Neuronal stem cell (in vitro differentiated cells): ENCODE results near the gene LCTL.

ENCODE experiments used
- DNase-seq: peaks from one replicate; pipeline ENCODE4 v3.0.0-alpha.2; 2013; ENCODE audit warnings: low spot score
- H2AFZ ChIP-seq: one replicate; pipeline ENCODE4 v1.6.1; 2013; ENCODE audit warnings: mild to moderate bottlenecking, low read length, inconsistent platforms
- H2AK5ac ChIP-seq: 2 replicates; pipeline ENCODE4 v1.6.1; 2013; ENCODE audit warnings: low read depth, mild to moderate bottlenecking, inconsistent platforms, low read length, moderate library complexity, mixed read lengths
- H2BK120ac ChIP-seq: 2 replicates; pipeline ENCODE4 v1.6.1; 2013; ENCODE audit warnings: low read depth, mild to moderate bottlenecking, inconsistent platforms, low read length, moderate library complexity, mixed read lengths
- H2BK12ac ChIP-seq: one replicate; pipeline ENCODE4 v1.6.1; 2013; ENCODE audit warnings: low read length, inconsistent platforms
- H2BK15ac ChIP-seq: 2 replicates; pipeline ENCODE4 v1.6.1; 2013; ENCODE audit warnings: mild to moderate bottlenecking, low read length, inconsistent platforms, mixed read lengths
- H2BK5ac ChIP-seq: one replicate; pipeline ENCODE4 v1.6.1; 2013; ENCODE audit warnings: inconsistent platforms, mild to moderate bottlenecking, low read length, moderate library complexity
- H3K14ac ChIP-seq: one replicate; pipeline ENCODE4 v1.6.1; 2013; ENCODE audit warnings: low read length, inconsistent platforms
- H3K18ac ChIP-seq: 2 replicates; pipeline ENCODE4 v1.6.1; 2013; ENCODE audit warnings: low read length, inconsistent platforms
- H3K23ac ChIP-seq: 2 replicates; pipeline ENCODE4 v1.6.1; 2013; ENCODE audit warnings: low read depth, mild to moderate bottlenecking, mixed read lengths, low read length, inconsistent platforms; ENCODE audit not compliant: poor library complexity
- H3K27ac ChIP-seq: replicated peaks from 3 replicates; pipeline ENCODE4 v1.5.1; 2013; ENCODE audit warnings: low read length, inconsistent platforms
- H3K27me3 ChIP-seq, 3 experiments: 2 replicates each; pipeline ENCODE4 v1.6.1; 2013; ENCODE audit warnings: low read length in 3 of 3, mild to moderate bottlenecking in 2 of 3, inconsistent platforms in 1 of 3, low read depth in 1 of 3, mixed read lengths in 1 of 3, moderate library complexity in 1 of 3; ENCODE audit not compliant: control insufficient read depth in 3 of 3, insufficient read depth in 3 of 3
- H3K36me3 ChIP-seq, 2 donors: replicated peaks in 1 of 2; 2 replicates each; pipeline ENCODE4 v1.6.1; 2013; ENCODE audit warnings: low read length in 2 of 2; ENCODE audit not compliant: control insufficient read depth in 2 of 2, insufficient read depth in 2 of 2
- H3K4ac ChIP-seq: 2 replicates; pipeline ENCODE4 v1.6.1; 2013; ENCODE audit warnings: inconsistent platforms, mild to moderate bottlenecking, low read length, moderate library complexity
- H3K4me1 ChIP-seq, 2 donors: 1 replicate in 1 of 2; 2 replicates in 1 of 2; pipeline ENCODE4 v1.6.1; 2013; ENCODE audit warnings: low read length in 2 of 2, low read depth in 1 of 2; ENCODE audit not compliant: control insufficient read depth in 2 of 2, insufficient read depth in 1 of 2
- H3K4me2 ChIP-seq: one replicate; pipeline ENCODE4 v1.6.1; 2013; ENCODE audit warnings: mild to moderate bottlenecking, low read length, inconsistent platforms; ENCODE audit not compliant: insufficient read depth, poor library complexity, severe bottlenecking
- H3K4me3 ChIP-seq, 2 donors: 2 replicates each; pipeline ENCODE4 v1.5.1; 2013; ENCODE audit warnings: low read length in 2 of 2, mild to moderate bottlenecking in 2 of 2, inconsistent platforms in 1 of 2, moderate library complexity in 1 of 2
- H3K79me1 ChIP-seq: one replicate; pipeline ENCODE4 v1.6.1; 2013; ENCODE audit warnings: low read depth, mild to moderate bottlenecking, inconsistent platforms, low read length, moderate library complexity
- H3K9ac ChIP-seq: one replicate; pipeline ENCODE4 v1.6.1; 2013; ENCODE audit warnings: mild to moderate bottlenecking, low read depth, low read length, inconsistent platforms; ENCODE audit not compliant: poor library complexity
- H3K9me3 ChIP-seq, 2 donors: replicated peaks in 1 of 2; 2 replicates each; pipeline versions ENCODE3 to v1.6.1; 2013; ENCODE audit warnings: low read length in 2 of 2, mild to moderate bottlenecking in 2 of 2, inconsistent platforms in 1 of 2, low read depth in 1 of 2, mixed read lengths in 1 of 2, moderate library complexity in 1 of 2; ENCODE audit not compliant: control insufficient read depth in 2 of 2, insufficient read depth in 1 of 2
- H4K8ac ChIP-seq: one replicate; pipeline ENCODE4 v1.6.1; 2013; ENCODE audit warnings: low read depth, mild to moderate bottlenecking, inconsistent platforms, low read length, moderate library complexity
- H4K91ac ChIP-seq: one replicate; pipeline ENCODE4 v1.6.1; 2013; ENCODE audit warnings: low read length, low read depth, mild to moderate bottlenecking, inconsistent platforms; ENCODE audit not compliant: poor library complexity
- WGBS, 2 donors: extraction: QIAGEN DNeasy Blood & Tissue Kit; methylation state at CpG; one replicate each; pipeline ENCODE4 v1.1.7; 2013; ENCODE audit warnings: missing lambda C conversion rate in 2 of 2, mixed read lengths in 1 of 2; ENCODE audit not compliant: insufficient read length in 2 of 2, insufficient replicate concordance in 1 of 2; ENCODE audit errors: extremely low coverage in 2 of 2; 5-methylcytosine and 5-hydroxymethylcytosine counted together

LCTL gene

DNA sequence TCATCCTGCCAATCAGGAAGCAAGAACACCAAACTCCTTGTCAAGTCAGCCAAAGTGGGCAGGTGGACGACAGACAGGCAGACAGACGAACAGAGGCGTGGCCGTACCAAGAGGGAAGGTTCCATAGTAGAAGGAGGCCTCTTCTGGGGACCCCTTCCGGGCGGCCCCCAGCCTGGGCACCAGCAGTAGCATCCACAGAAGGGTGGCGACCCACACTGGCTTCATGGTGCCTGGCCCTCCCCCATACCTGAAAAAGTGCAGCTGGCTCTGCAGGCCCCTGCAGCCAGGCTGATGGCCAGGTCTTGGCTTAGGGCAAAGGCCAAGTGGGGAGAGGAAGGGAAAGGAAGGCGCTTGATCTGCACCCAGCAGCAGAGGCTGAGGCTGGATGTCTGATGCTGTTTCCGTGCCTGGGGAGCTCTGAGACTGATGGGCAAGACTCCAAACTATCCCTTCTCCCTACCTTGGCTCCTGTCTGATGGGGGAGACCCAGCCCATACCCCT, 607 bp downstream of the LCTL start:
- H3K27ac ChIP-seq: peak overlapping the region; percentile 83
- peak overlapping the region; percentile 31 to 35 for H3K4me3 ChIP-seq

DNA sequence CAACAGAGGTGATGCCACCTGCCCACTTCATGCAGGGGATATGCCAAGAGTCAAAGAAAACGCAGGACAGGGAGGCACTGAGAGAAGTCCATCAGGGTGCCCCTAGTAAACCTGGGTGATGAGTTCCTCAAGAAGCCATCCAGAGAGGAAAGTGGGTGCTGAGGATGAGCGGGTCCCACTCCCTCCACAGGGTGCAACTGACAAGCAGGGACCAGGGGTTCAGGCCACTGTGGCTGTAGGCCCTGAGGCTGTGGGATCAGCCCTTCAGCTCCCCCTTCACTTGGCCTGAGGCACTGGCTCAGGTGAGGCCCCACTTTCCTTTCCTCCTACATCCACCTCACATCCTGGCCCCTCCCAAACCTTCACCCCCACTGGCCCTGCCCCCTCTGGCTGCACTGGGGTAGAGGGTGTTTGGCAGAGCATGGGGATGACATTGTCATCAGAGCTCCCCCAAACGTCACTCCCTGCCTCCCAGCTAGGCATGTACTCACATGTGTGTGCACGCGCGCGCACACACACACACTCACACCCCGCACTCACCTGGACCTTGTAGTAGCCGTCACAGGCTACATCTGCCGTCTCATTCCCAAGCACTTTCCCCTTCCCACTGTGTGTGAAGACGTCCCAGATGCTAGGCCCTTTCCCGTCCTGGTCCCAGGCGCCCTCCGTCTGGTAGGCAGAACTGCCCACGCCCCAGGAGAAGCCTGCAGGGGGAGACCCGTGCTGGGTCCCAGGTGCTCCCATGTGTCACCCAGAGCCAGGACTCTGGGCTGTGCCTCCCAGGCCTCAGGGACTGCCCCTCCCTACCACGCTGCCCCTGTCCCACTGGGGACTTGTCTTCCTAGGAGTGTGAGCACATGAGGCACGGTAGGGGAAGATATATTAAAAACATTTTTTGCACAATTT, 1.4 kb downstream of the LCTL start:
- H3K4me2 ChIP-seq: no peak overlapping the region
- WGBS, 2 donors: no CpG with 5 or more reads among the region's 18 CpGs
- peaks cover 9% of the 10 kb centered on the region for H3K79me1 ChIP-seq
- peaks cover 12 to 25% of the 10 kb centered on the region in 2 donors for H3K4me1 ChIP-seq
- H2BK120ac ChIP-seq: peak overlapping the region; percentile 67
- peaks cover 0 to 9% of the 10 kb centered on the region in 2 donors for H3K36me3 ChIP-seq
- DNase-seq: no peak
- no peaks in the 10 kb centered on the region for H3K27me3 ChIP-seq
- no peak overlapping the region for H2AFZ ChIP-seq
- H2BK5ac ChIP-seq: peak overlapping the region; percentile 61
- H4K8ac ChIP-seq: peak overlapping the region; percentile 97
- H3K14ac ChIP-seq: peak overlapping the region; percentile 90
- H2BK12ac ChIP-seq: peak overlapping the region; percentile 97
- peak overlapping the region; percentile 94 for H2BK15ac ChIP-seq
- H3K27ac ChIP-seq: peak overlapping the region; percentile 52
- peak overlapping the region; percentile 81 for H3K4ac ChIP-seq
- peak overlapping the region; percentile 92 for H3K18ac ChIP-seq
- peak overlapping the region; percentile 63 for H3K9ac ChIP-seq
- peak overlapping the region; percentile 88 for H4K91ac ChIP-seq
- H2AK5ac ChIP-seq: peak overlapping the region; percentile 96
- H3K23ac ChIP-seq: peak overlapping the region; percentile 63
- peak overlapping the region in 1 of 2 donors; percentile 51 for H3K4me3 ChIP-seq
- H3K9me3 ChIP-seq: no peaks in the 10 kb centered on the region

More for the DNA sequence above, 607 bp downstream of the LCTL start:
- Histone ChIP-seq H4K8ac (no peak overlapping the region), H3K27me3 (no peaks in the 10 kb centered on the region), H3K4me1 (peaks cover 12 to 29% of the 10 kb centered on the region in 2 donors), H2BK5ac (peak overlapping the region; percentile 89), H3K18ac (peak overlapping the region; percentile 88), H3K4me2 (peak overlapping the region; percentile 41), H3K23ac (no peak overlapping the region), H2BK120ac (no peak overlapping the region), H3K36me3 (peaks cover 0 to 8% of the 10 kb centered on the region in 2 donors), H3K9ac (peak overlapping the region; percentile 82), H3K14ac (peak overlapping the region; percentile 56), H3K79me1 (peaks cover 9% of the 10 kb centered on the region), H2AFZ (peak overlapping the region; percentile 93), H2AK5ac (peak overlapping the region; percentile 80), H3K4ac (peak overlapping the region; percentile 96), H2BK15ac (peak overlapping the region; percentile 23), H2BK12ac (peak overlapping the region; percentile 93), H3K9me3 (no peaks in the 10 kb centered on the region), H4K91ac (peak overlapping the region; percentile 22)
- no CpG with 5 or more reads among the region's 9 CpGs for WGBS, 2 donors
- DNase-seq: no peak

DNA sequence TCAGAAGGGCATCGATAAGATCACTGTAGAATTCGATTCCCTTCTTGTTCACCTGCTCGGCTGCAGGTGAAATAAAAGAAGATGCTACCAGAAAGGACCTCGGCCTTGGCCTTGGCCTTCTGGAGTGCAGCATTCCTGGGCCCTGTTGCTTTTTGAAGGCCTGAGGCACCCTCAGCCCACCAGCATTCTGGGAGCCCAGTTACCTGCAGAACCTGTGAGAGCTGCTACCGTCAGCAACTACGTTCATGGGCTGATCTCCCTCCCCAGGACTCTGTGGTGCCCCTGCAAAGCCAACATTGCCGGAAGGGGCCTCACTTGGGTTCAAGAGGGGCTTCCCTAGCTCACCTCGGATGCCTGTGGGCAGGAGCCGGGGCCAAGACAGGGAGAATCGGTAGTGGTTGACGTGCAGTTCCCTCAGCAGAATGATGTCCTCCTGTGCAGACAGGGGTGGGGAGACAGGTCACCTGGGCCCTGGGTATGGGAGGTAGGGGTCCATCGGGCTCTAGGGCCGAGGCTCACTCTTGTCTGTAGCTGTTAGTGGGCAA, 2.2 kb downstream of the LCTL start:
- Histone ChIP-seq H3K14ac (no peak overlapping the region), H3K27me3 (no peaks in the 10 kb centered on the region), H3K4ac (no peak overlapping the region), H2BK120ac (no peak overlapping the region), H4K91ac (no peak overlapping the region), H4K8ac (no peak overlapping the region), H3K4me2 (no peak overlapping the region), H3K79me1 (peaks cover 9% of the 10 kb centered on the region), H2BK15ac (peak overlapping the region; percentile 94), H3K9me3 (no peaks in the 10 kb centered on the region), H3K36me3 (peaks cover 0 to 9% of the 10 kb centered on the region in 2 donors), H2AFZ (no peak overlapping the region), H3K23ac (peak overlapping the region; percentile 63), H3K27ac (no peak overlapping the region), H3K4me3 (no peak overlapping the region), H2BK5ac (no peak overlapping the region), H2BK12ac (no peak overlapping the region), H3K18ac (peak overlapping the region; percentile 92), H3K4me1 (peaks cover 12 to 25% of the 10 kb centered on the region in 2 donors), H3K9ac (no peak overlapping the region), H2AK5ac (peak overlapping the region; percentile 96)
- DNase-seq: no peak
- WGBS, 2 donors: no CpG with 5 or more reads among the region's 13 CpGs

DNA sequence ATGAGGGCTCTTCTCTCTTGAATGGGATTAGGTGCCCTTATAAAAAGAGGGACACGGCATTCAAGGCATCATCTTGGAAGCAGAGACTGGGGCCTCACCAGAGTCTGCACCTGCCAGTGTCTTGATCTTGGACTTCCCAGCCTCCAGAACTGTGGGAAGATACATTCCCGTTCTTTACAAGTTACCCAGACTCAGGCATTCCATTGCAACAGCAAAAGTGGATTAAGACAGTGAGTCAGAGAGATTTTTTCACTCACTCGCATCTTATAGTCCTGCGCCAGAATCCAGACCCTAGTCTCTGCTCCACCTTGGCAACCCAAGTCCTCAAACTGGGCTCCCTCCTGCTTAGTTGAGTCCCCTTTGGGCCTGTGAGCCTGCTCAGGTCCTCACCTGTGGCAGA, 2.7 kb downstream of the LCTL start:
- no peak overlapping the region for H3K23ac ChIP-seq
- H3K4me2 ChIP-seq: no peak overlapping the region
- peaks cover 9% of the 10 kb centered on the region for H3K79me1 ChIP-seq
- peaks cover 12 to 25% of the 10 kb centered on the region in 2 donors for H3K4me1 ChIP-seq
- H3K18ac ChIP-seq: no peak overlapping the region
- no peak overlapping the region for H2BK15ac ChIP-seq
- H2BK120ac ChIP-seq: no peak overlapping the region
- no peak overlapping the region for H3K4me3 ChIP-seq
- no peak overlapping the region for H4K8ac ChIP-seq
- no peak overlapping the region for H3K9ac ChIP-seq
- no peak overlapping the region for H3K14ac ChIP-seq
- H3K36me3 ChIP-seq: peaks cover 0 to 9% of the 10 kb centered on the region in 2 donors
- H2AFZ ChIP-seq: no peak overlapping the region
- DNase-seq: no peak
- no peak overlapping the region for H3K4ac ChIP-seq
- WGBS, 2 donors: no CpG with 5 or more reads among the region's 4 CpGs
- H2BK5ac ChIP-seq: no peak overlapping the region
- no peak overlapping the region for H3K27ac ChIP-seq
- no peak overlapping the region for H4K91ac ChIP-seq
- no peak overlapping the region for H2BK12ac ChIP-seq
- H3K9me3 ChIP-seq: no peaks in the 10 kb centered on the region
- H3K27me3 ChIP-seq: no peaks in the 10 kb centered on the region
- H2AK5ac ChIP-seq: no peak overlapping the region
